ENCODE measurements around the gene ATP4B. TPM values are rescaled to one million over a fixed set of nuclear protein-coding genes. Genes with fewer than 3 reads are reported as not detected.
"Not testable (repeated sequence)": the region's sequence is repeated elsewhere in the genome, so short reads cannot be mapped to it uniquely, and the experiment has no call there.

Gene ATP4B
- total RNA-seq, 1 donor from 2014 or later: not detected

DNA sequence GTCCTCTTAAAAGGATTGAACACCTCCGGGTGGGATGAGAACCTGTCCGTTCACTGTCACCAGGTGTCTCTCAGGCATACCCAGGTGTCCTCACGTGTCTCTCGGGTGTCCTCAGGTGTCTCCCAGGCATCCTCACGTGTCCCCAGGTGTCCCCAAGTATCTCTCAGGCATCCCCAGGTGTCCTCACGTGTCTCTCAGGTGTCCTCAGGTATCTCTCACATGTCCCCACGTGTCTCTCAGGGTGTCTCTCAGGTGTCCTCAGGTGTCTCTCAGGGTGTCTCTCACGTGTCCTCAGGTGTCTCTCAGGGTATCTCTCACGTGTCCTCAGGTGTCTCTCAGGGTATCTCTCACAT is 33.8 kb downstream of the ATP4B start:
- H3K36me3 ChIP-seq: peaks cover 23% of the 10 kb centered on the region
- no peaks in the 10 kb centered on the region for H3K27me3 ChIP-seq (ENCODE audit: low read depth)
- no peak overlapping the region for H3K27ac ChIP-seq (replicated peaks)
- no peaks in the 10 kb centered on the region for H3K9me3 ChIP-seq (replicated peaks)
- H3K4me1 ChIP-seq: no peaks in the 10 kb centered on the region
- TF ChIP-seq, protein P1, sequence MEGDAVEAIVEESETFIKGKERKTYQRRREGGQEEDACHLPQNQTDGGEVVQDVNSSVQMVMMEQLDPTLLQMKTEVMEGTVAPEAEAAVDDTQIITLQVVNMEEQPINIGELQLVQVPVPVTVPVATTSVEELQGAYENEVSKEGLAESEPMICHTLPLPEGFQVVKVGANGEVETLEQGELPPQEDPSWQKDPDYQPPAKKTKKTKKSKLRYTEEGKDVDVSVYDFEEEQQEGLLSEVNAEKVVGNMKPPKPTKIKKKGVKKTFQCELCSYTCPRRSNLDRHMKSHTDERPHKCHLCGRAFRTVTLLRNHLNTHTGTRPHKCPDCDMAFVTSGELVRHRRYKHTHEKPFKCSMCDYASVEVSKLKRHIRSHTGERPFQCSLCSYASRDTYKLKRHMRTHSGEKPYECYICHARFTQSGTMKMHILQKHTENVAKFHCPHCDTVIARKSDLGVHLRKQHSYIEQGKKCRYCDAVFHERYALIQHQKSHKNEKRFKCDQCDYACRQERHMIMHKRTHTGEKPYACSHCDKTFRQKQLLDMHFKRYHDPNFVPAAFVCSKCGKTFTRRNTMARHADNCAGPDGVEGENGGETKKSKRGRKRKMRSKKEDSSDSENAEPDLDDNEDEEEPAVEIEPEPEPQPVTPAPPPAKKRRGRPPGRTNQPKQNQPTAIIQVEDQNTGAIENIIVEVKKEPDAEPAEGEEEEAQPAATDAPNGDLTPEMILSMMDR (IDR thresholded peaks at IDR 0.05; ENCODE audit: borderline replicate concordance): no peak
- no peak overlapping the region for H3K4me3 ChIP-seq
- DNase-seq: no peak
- intact Hi-C loops (cut with micrococcal nuclease): no loop called here

DNA sequence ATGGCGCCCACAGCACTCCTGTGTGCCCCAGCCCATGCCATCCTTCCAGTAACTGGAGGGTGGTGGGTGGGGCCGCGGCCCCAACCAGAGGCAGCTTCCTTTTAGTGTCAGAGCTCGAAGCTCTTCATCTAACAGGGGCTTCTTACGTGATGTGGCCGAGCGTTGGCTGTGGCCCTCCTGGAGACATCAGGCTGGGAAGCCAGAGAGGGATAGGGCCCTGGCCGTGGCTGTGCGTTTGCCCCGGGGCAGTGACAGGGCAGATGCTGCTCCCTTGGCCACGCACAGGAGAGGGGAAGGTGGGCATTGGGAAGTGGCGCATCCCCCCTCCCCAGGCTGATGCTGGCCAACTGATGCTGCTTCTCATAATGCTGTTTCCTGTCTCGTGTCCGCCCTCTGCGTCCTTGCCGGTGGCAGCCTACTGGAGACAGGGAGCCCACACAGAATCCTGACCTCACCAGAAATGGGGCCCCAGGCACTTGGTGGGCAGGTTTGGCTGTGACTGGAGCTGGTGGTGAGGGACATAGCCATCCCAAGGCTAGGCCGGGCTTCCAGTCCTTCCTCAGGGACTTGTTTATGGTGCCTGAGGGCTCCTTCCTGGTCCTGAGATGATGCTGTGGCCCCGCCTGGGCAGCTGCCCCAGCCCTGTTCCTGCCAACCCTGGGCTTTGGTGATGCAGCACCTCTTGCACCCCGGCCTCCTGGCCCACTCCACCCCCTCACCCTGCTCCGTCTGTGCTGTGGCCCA is 34.3 kb downstream of the ATP4B start:
- H3K4me3 ChIP-seq: no peak overlapping the region
- H3K4me1 ChIP-seq: no peaks in the 10 kb centered on the region
- H3K36me3 ChIP-seq: peaks cover 18% of the 10 kb centered on the region
- TF ChIP-seq, protein P1 (IDR thresholded peaks at IDR 0.05; ENCODE audit: borderline replicate concordance): no peak
- H3K27me3 ChIP-seq (ENCODE audit: low read depth): no peaks in the 10 kb centered on the region
- peak; percentile 13 for DNase-seq
- no peaks in the 10 kb centered on the region for H3K9me3 ChIP-seq (replicated peaks)
- intact Hi-C loops (cut with micrococcal nuclease): no loop called here
- H3K27ac ChIP-seq (replicated peaks): no peak overlapping the region

DNA sequence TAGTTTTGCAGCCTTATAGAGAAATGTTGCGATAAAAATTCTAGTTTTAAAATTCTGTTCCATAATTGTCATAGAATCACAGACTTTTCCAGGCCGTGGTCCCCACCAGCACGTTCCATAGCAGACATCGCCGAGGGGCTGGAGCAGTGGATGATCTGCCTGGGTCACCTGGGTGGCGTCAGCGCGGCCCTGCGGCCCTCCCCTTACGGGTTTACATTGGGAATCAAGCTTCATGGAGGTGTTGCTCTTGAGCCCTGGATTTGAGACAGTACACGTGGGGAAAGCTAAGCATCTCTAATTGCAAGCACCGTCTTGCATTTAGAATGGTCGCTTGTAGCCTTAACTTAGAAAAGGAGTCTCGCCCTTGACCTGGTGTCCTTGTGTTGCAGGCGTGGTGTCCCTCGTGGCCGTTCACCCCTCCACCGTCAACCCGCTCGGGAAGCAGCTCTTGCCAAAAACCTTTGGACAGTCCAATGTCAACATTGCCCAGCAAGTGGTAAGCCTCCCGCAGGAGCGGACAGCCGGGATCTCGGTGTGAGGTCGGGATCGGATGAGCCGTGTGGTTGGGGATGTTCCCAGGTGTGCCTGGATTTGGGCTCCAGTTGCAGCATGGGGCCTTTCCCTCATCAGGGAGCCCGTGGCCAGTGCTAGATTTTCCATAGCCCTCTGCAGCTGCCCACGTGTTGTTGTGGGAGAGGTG is 35.1 kb downstream of the ATP4B start:
- H3K27ac ChIP-seq (replicated peaks): no peak overlapping the region
- H3K27me3 ChIP-seq (ENCODE audit: low read depth): no peaks in the 10 kb centered on the region
- peak; percentile 5 for DNase-seq
- intact Hi-C loops (cut with micrococcal nuclease): no loop called here
- H3K4me3 ChIP-seq: no peak overlapping the region
- no peaks in the 10 kb centered on the region for H3K9me3 ChIP-seq (replicated peaks)
- TF ChIP-seq, protein P1 (IDR thresholded peaks at IDR 0.05; ENCODE audit: borderline replicate concordance): no peak
- H3K4me1 ChIP-seq: no peaks in the 10 kb centered on the region
- H3K36me3 ChIP-seq: peaks cover 15% of the 10 kb centered on the region

DNA sequence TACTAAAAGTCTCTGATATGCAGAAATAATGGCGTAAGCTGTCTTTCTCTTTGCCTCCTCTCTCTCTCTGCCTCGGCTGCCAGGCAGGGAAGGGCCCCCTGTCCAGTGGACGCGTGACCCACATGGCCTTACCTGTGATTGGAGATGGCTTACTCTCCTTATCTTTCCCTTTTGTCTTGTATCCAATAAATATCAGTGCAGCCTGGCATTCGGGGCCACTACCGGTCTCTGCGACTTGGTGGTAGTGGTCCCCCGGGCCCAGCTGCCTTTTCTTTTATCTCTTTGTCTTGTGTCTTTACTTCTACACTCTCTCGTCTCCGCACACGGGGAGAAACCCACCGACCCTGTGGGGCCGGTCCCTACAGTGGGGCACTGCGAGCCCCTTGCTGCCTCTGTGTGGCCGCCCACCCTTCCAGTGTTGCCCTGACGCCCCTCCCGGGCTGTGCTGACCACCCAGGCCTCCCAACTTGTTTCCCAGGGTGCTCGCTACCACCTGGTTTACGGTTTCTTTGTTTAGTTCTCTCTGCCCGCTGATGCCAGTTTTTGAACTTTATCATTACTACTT is 35.9 kb downstream of the ATP4B start:
- peak; percentile 7 for DNase-seq
- intact Hi-C loops (cut with micrococcal nuclease); H3K27ac ChIP-seq (replicated peaks); H3K4me1 ChIP-seq; H3K9me3 ChIP-seq (replicated peaks); H3K27me3 ChIP-seq (ENCODE audit: low read depth); H3K4me3 ChIP-seq: not testable (repeated sequence)
- H3K36me3 ChIP-seq: peaks cover 15% of the 10 kb centered on the region

DNA sequence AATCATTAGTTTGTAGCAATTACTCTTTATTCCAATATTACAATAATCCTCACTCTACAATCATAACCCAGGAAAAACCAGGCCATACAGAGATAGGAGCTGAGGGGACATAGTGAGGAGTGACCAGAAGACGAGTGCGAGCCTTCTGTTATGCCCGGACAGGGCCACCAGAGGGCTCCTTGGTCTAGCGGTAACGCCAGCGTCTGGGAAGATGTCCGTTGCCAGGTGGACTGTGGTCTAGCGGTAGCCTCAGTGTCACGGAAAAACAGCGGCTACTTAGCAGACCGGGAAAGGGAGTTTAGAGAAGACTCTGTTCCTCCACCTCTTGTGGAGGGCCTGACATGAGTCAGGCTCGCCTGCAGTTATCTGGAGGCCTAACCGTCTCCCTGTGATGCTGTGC is 36.5 kb downstream of the ATP4B start:
- peaks cover 13% of the 10 kb centered on the region for H3K4me1 ChIP-seq
- H3K4me3 ChIP-seq; H3K27me3 ChIP-seq (ENCODE audit: low read depth); H3K27ac ChIP-seq (replicated peaks); H3K9me3 ChIP-seq (replicated peaks); intact Hi-C loops (cut with micrococcal nuclease): not testable (repeated sequence)
- H3K36me3 ChIP-seq: peaks cover 15% of the 10 kb centered on the region
- TF ChIP-seq, protein P1 (IDR thresholded peaks at IDR 0.05; ENCODE audit: borderline replicate concordance): peak; percentile 52
- DNase-seq: peak; percentile 23

DNA sequence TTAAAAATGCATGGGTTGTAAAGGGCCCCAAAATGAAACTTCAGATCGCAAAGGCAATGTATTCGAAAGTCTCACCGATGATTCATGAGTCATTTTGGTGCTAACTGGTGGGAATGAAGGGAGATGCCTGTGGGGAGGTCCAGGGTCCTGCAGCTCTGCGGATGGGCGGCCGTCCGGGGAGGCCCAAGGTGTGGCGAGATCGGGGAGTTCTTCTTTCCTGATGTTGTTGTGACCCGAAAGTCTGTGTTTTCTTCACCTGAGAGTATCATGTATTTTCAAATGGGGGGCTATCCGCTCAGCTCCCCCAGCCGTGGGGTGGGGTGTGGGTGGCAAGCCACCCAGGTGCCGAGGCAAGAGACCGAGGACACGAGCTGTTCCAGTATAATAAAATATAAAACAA is 37.0 kb downstream of the ATP4B start:
- peaks cover 16% of the 10 kb centered on the region for H3K4me1 ChIP-seq
- DNase-seq: peak; percentile 1
- no peak overlapping the region for H3K4me3 ChIP-seq
- H3K27me3 ChIP-seq (ENCODE audit: low read depth): no peaks in the 10 kb centered on the region
- intact Hi-C loops (cut with micrococcal nuclease): no loop called here
- H3K9me3 ChIP-seq (replicated peaks): no peaks in the 10 kb centered on the region
- no peak overlapping the region for H3K27ac ChIP-seq (replicated peaks)
- peaks cover 15% of the 10 kb centered on the region for H3K36me3 ChIP-seq
- TF ChIP-seq, protein P1 (IDR thresholded peaks at IDR 0.05; ENCODE audit: borderline replicate concordance): no peak

All from left ventricle myocardium inferior (tissue), 1 donor.